Suprapubic skin (tissue), 4 donors: ENCODE data around the gene CABLES1. TPM values are rescaled to one million over a fixed set of nuclear protein-coding genes. Genes with fewer than 3 reads are reported as not detected.
"Not testable (repeated sequence)": the region's sequence is repeated elsewhere in the genome, so short reads cannot be mapped to it uniquely, and the experiment has no call there.

Source experiments
- DNase-seq, 2 donors: peaks; one replicate each; pipeline ENCODE4 v3.0.0-alpha.2; 2019; ENCODE audit warnings: low spot score in 2 of 2
- H3K27ac ChIP-seq: fragments of 200-600 bp; sonication (generic); one replicate; pipeline ENCODE4 v1.5.1; 2019
- H3K27me3 ChIP-seq: fragments of 200-600 bp; sonication (generic); one replicate; pipeline ENCODE4 v1.5.1; 2019
- H3K36me3 ChIP-seq: fragments of 200-600 bp; sonication (generic); one replicate; pipeline ENCODE4 v1.5.1; 2019
- H3K4me1 ChIP-seq: fragments of 200-600 bp; sonication (generic); one replicate; pipeline ENCODE4 v1.5.1; 2019
- H3K4me3 ChIP-seq: fragments of 200-600 bp; sonication (generic); one replicate; pipeline ENCODE4 v1.5.1; 2019; ENCODE audit warnings: mild to moderate bottlenecking
- H3K9me3 ChIP-seq: fragments of 200-600 bp; sonication (generic); one replicate; pipeline ENCODE4 v1.5.1; 2019
- CTCF ChIP-seq, 2 donors: fragments of 200-600 bp in 1 of 2; fragments of 450-650 bp in 1 of 2; sonication (generic) in 1 of 2; IDR thresholded peaks; one replicate each; pipeline ENCODE4 v1.5.1; 2016 to 2019; ENCODE audit warnings: antibody characterized with exemption in 2 of 2, mild to moderate bottlenecking in 1 of 2, moderate library complexity in 1 of 2
- EP300 ChIP-seq: sonication (generic); formaldehyde crosslinking; IDR thresholded peaks from one replicate; pipeline ENCODE4 v1.6.1; 2017; ENCODE audit warnings: antibody characterized with exemption
- POLR2A ChIP-seq, 2 donors: fragments of 450-650 bp; IDR thresholded peaks; one replicate each; pipeline ENCODE4 v1.6.1; 2017; ENCODE audit warnings: antibody characterized with exemption in 2 of 2, mild to moderate bottlenecking in 2 of 2, moderate library complexity in 2 of 2
- POLR2AphosphoS5 ChIP-seq, 3 donors: sonication (generic); formaldehyde crosslinking; IDR thresholded peaks; one replicate each; pipeline ENCODE4 v1.6.1; 2017; ENCODE audit warnings: antibody characterized with exemption in 3 of 3
- WGBS: methylation state at CpG from one replicate; pipeline ENCODE4 v1.1.5; 2018; 5-methylcytosine and 5-hydroxymethylcytosine counted together
- total RNA-seq, 4 donors: library from RNA; depleted of rRNA; stranded (reverse); fragments of >200 nt; gene quantifications; one replicate each; pipeline ENCODE4 v1.1.0, GENCODE V29; 2016

Gene CABLES1
- total RNA-seq, 4 donors from 2014 or later: 24.9 to 42.2 (median 38.0) TPM

- Histone ChIP-seq H3K4me1 (peaks cover 33% of the 10 kb centered on the region), H3K36me3 (no peaks in the 10 kb centered on the region), H3K27me3 (no peaks in the 10 kb centered on the region), H3K4me3 (no peak overlapping the region), H3K9me3 (no peaks in the 10 kb centered on the region), H3K27ac (no peak overlapping the region)
- TF ChIP-seq POLR2A (IDR thresholded peaks at IDR 0.05) (no peak), EP300 (no peak), CTCF (IDR thresholded peaks at IDR 0.05) (no peak), POLR2AphosphoS5 (IDR thresholded peaks at IDR 0.05) (no peak)
- no peak for DNase-seq
- 88% methylated on average over 2 of the region's 2 CpGs for WGBS
Observed at GRCh38 chr18:23158058-23158457, 22.8 kb downstream of the CABLES1 start.

GRCh38 chr18:23158884-23159283 is 23.6 kb downstream of the CABLES1 start:
- H3K9me3 ChIP-seq, DNase-seq, H3K4me3 ChIP-seq, H3K27me3 ChIP-seq, H3K36me3 ChIP-seq: not testable (repeated sequence)
- Histone ChIP-seq H3K27ac (peak overlapping the region; percentile 55), H3K4me1 (peaks cover 30% of the 10 kb centered on the region)
- WGBS: 90% methylated on average over 10 of the region's 14 CpGs

- 40% methylated on average over 7 of the region's 7 CpGs for WGBS
- Histone ChIP-seq H3K4me3 (no peak overlapping the region), H3K9me3 (no peaks in the 10 kb centered on the region), H3K27ac (peak overlapping the region; percentile 55), H3K4me1 (peaks cover 26% of the 10 kb centered on the region), H3K27me3 (no peaks in the 10 kb centered on the region), H3K36me3 (no peaks in the 10 kb centered on the region)
- TF ChIP-seq EP300 (no peak), POLR2AphosphoS5 (IDR thresholded peaks at IDR 0.05) (no peak), POLR2A (IDR thresholded peaks at IDR 0.05) (no peak), CTCF (IDR thresholded peaks at IDR 0.05) (no peak)
- no peak for DNase-seq
Observed at GRCh38 chr18:23159344-23159743, 24.1 kb downstream of the CABLES1 start.

- no peaks in the 10 kb centered on the region for H3K9me3 ChIP-seq
- 87% methylated on average over 6 of the region's 6 CpGs for WGBS
- peaks cover 7% of the 10 kb centered on the region for H3K4me1 ChIP-seq
- H3K27ac ChIP-seq: no peak overlapping the region
- H3K4me3 ChIP-seq: no peak overlapping the region
- no peaks in the 10 kb centered on the region for H3K36me3 ChIP-seq
- TF ChIP-seq POLR2A (IDR thresholded peaks at IDR 0.05) (no peak), CTCF (IDR thresholded peaks at IDR 0.05) (no peak), EP300 (no peak), POLR2AphosphoS5 (IDR thresholded peaks at IDR 0.05) (no peak)
- DNase-seq: no peak
- H3K27me3 ChIP-seq: no peaks in the 10 kb centered on the region
Observed at GRCh38 chr18:23162473-23162872, 27.2 kb downstream of the CABLES1 start.

GRCh38 chr18:23163786-23164533 is 28.7 kb downstream of the CABLES1 start:
- TF ChIP-seq POLR2AphosphoS5 (IDR thresholded peaks at IDR 0.05): no peak
- TF ChIP-seq POLR2A (IDR thresholded peaks at IDR 0.05): no peak
- TF ChIP-seq EP300: no peak
- TF ChIP-seq CTCF (IDR thresholded peaks at IDR 0.05): no peak
- Histone ChIP-seq H3K9me3 (no peaks in the 10 kb centered on the region), H3K4me1 (peaks cover 6% of the 10 kb centered on the region), H3K27ac (no peak overlapping the region), H3K4me3 (no peak overlapping the region), H3K36me3 (no peaks in the 10 kb centered on the region), H3K27me3 (no peaks in the 10 kb centered on the region)
- peak in 1 of 2 donors; percentile 76 for DNase-seq
- 85% methylated on average over 11 of the region's 11 CpGs for WGBS
